OCI-LY7 (cell line): Measurements from ENCODE around the gene GREB1. TPM values are rescaled to one million over a fixed set of nuclear protein-coding genes. Genes with fewer than 3 reads are reported as not detected.

Experiments
- BruUV-seq: library from RNA; stranded (reverse); fragments of 400-500 nt; replicated peaks from 2 replicates; lab custom pipeline; 2021; lab: Mats Ljungman, UMichigan
- CTCF ChIA-PET: fragments of 300-600 bp; sonication (Branson Sonifier 250); formaldehyde crosslinking; loops from one replicate; lab custom pipeline; 2022; ENCODE audit warnings: antibody characterized with exemption; ENCODE audit not compliant: unreplicated experiment; lab: Charles Lee
- POLR2A ChIA-PET: fragments of 300-600 bp; sonication (Branson Sonifier 250); formaldehyde crosslinking; loops from one replicate; lab custom pipeline; 2022; ENCODE audit warnings: antibody characterized with exemption; lab: Charles Lee
- DNase-seq: peaks from one replicate; pipeline ENCODE4 v3.0.0-alpha.2; 2015; ENCODE audit warnings: low spot score
- H2AFZ ChIP-seq: fragments of 200-600 bp; sonication (generic), shearing (Covaris generic); 2 replicates; pipeline ENCODE4 v1.6.1; 2014; ENCODE audit warnings: mild to moderate bottlenecking, antibody characterized with exemption, low read length, moderate library complexity
- H3K27ac ChIP-seq: fragments of 200-600 bp; sonication (generic); 2 replicates; pipeline ENCODE4 v1.5.1; 2014; ENCODE audit warnings: mixed run types, low read depth, mild to moderate bottlenecking, moderate library complexity, low read length, inconsistent platforms; ENCODE audit not compliant: poor library complexity, severe bottlenecking
- H3K36me3 ChIP-seq: fragments of 200-600 bp; sonication (generic); 2 replicates; pipeline ENCODE4 v1.6.1; 2014; ENCODE audit warnings: mild to moderate bottlenecking, antibody characterized with exemption, low read length, moderate library complexity, mixed read lengths; ENCODE audit not compliant: insufficient read depth
- H3K4me1 ChIP-seq: fragments of 200-600 bp; sonication (generic); 2 replicates; pipeline ENCODE4 v1.5.1; 2014; ENCODE audit warnings: mild to moderate bottlenecking, low read length; ENCODE audit not compliant: insufficient read depth, poor library complexity, severe bottlenecking
- H3K4me2 ChIP-seq: fragments of 200-600 bp; sonication (generic); 2 replicates; pipeline ENCODE4 v1.6.1; 2014; ENCODE audit warnings: mild to moderate bottlenecking, low read length
- H3K4me3 ChIP-seq: fragments of 200-600 bp; sonication (generic); 2 replicates; pipeline ENCODE4 v1.5.1; 2014; ENCODE audit warnings: mild to moderate bottlenecking, low read depth, low read length; ENCODE audit not compliant: poor library complexity, severe bottlenecking
- H3K79me2 ChIP-seq: fragments of 200-600 bp; sonication (generic); 2 replicates; pipeline ENCODE4 v1.6.1; 2016; ENCODE audit warnings: low read depth, mild to moderate bottlenecking, low read length, moderate library complexity, mixed read lengths; ENCODE audit not compliant: insufficient read depth
- H3K9me2 ChIP-seq: fragments of 200-600 bp; sonication (generic); 2 replicates; pipeline ENCODE4 v1.6.1; 2016; ENCODE audit warnings: mild to moderate bottlenecking, low read length, mixed read lengths; ENCODE audit not compliant: insufficient read depth
- H3K9me3 ChIP-seq: fragments of 200-600 bp; sonication (generic); 2 replicates; pipeline ENCODE4 v1.6.1; 2014; ENCODE audit warnings: mild to moderate bottlenecking, mixed run types, low read length, mixed read lengths
- H4K20me1 ChIP-seq: fragments of 200-600 bp; sonication (generic); 2 replicates; pipeline ENCODE4 v1.6.1; 2014; ENCODE audit warnings: mild to moderate bottlenecking, antibody characterized with exemption, low read length, moderate library complexity, mixed read lengths; ENCODE audit not compliant: insufficient read depth
- EZH2phosphoT487 ChIP-seq: fragments of 200-600 bp; sonication (generic); IDR thresholded peaks from 2 replicates; pipeline ENCODE4 v1.6.1; 2018; ENCODE audit warnings: low read depth, borderline replicate concordance, mild to moderate bottlenecking, mixed run types, antibody characterized with exemption, low read length, moderate library complexity, mixed read lengths
- intact Hi-C: fragments of 100-400 bp; cut with micrococcal nuclease; formaldehyde crosslinking; loops from one replicate; pipeline ENCODE4 v1.10.0; 2022; ENCODE audit not compliant: unreplicated experiment
- total RNA-seq, 2 experiments: library from RNA; depleted of rRNA in 1 of 2; stranded (reverse); fragments of >200 nt in 1 of 2; shearing (Covaris generic) in 1 of 2; gene quantifications; 2 replicates each; pipeline ENCODE4 v1.2.3, GENCODE V29; 2014 to 2022
- TF ChIP-seq, protein P1 (sequence below): fragments of 200-600 bp; sonication (generic); conservative IDR thresholded peaks from 2 replicates; pipeline ENCODE4 v1.5.1; 2014; ENCODE audit warnings: mild to moderate bottlenecking, antibody characterized with exemption, low read length, moderate library complexity, mixed read lengths

Gene GREB1
- total RNA-seq, 2 experiments from 2014 or later, result 3.5 to 8.4 TPM

DNA sequence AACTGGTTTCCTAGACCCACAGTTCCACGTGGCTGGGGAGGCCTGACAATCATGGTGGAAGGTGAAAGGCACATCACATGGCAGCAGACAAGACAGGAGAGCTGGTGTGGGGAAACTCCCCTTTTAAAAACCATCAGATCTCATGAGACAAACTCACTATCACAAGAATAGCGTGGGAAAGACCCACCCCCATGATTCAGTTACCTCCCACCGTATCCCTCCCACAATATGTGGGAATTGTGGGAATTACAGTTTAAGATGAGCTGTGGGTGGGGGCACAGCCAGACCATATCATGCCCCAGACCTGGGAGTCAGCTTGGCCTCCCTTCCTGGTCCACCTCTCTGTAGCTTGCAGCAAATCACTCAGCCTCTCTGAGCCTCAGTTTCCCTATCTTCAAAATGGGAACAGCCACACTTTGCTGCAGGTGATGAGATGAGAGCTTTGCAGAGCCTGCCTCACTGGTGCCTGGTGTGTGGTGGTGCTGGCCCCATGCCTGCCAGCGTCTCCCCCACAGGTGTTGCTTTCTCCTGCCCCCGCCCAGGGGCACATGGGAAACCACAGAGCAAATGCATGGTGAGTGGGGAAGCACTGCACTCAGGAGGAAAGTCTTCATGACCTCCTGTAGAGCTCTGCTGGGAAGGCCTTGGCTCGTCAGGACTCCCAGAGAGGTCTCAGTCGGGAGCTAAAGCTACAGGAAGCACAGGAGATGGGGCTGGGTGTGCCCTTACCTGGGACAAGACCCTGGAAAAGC lies 31.1 kb downstream of the GREB1 start:
- CTCF ChIA-PET, result interaction anchor here (1.0 kb wide), 1 partner anchor 91 kb away, joined by 3 read pairs; no protein-coding TSS in a partner anchor
- no peak for TF ChIP-seq EZH2phosphoT487
- Histone ChIP-seq H3K36me3 (no peaks in the 10 kb centered on the region), H4K20me1 (no peaks in the 10 kb centered on the region), H3K4me2 (no peak overlapping the region), H3K4me1 (no peaks in the 10 kb centered on the region), H3K9me3 (no peaks in the 10 kb centered on the region), H3K4me3 (no peak overlapping the region), H3K79me2 (no peaks in the 10 kb centered on the region), H2AFZ (no peak overlapping the region), H3K27ac (no peak overlapping the region), H3K9me2 (no peaks in the 10 kb centered on the region)
- POLR2A ChIA-PET, result no interaction called here
- intact Hi-C loops, result no loop called here
- no TSS peak for BruUV-seq
- DNase-seq, result no peak

DNA sequence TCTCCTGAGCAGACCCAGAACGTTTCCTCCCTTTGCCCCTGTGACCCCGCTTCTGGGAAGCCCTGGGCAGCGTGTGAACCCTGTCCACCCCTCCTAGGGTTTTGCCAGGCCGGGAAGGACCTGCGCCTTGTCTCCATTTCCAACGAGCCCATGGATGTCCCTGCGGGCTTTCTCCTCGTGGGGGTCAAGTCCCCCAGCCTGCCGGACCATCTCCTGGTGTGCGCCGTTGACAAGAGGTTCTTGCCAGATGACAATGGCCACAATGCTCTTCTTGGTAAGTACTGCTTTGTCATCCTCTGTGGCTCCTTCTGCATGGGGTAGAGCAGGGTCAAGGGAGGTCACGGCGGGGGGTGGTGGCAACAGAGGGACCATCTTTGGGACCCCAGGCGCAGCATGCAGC lies 32.5 kb downstream of the GREB1 start:
- no peak overlapping the region for H3K4me2 ChIP-seq
- BruUV-seq, result no TSS peak
- intact Hi-C loops, result no loop called here
- DNase-seq, result no peak
- H3K9me3 ChIP-seq, result no peaks in the 10 kb centered on the region
- H4K20me1 ChIP-seq, result no peaks in the 10 kb centered on the region
- H3K27ac ChIP-seq, result no peak overlapping the region
- no peaks in the 10 kb centered on the region for H3K79me2 ChIP-seq
- H3K36me3 ChIP-seq, result no peaks in the 10 kb centered on the region
- no peaks in the 10 kb centered on the region for H3K4me1 ChIP-seq
- H3K9me2 ChIP-seq, result no peaks in the 10 kb centered on the region
- ChIA-PET POLR2A (no interaction called here), CTCF (no interaction called here)
- no peak overlapping the region for H3K4me3 ChIP-seq
- TF ChIP-seq, protein P1, sequence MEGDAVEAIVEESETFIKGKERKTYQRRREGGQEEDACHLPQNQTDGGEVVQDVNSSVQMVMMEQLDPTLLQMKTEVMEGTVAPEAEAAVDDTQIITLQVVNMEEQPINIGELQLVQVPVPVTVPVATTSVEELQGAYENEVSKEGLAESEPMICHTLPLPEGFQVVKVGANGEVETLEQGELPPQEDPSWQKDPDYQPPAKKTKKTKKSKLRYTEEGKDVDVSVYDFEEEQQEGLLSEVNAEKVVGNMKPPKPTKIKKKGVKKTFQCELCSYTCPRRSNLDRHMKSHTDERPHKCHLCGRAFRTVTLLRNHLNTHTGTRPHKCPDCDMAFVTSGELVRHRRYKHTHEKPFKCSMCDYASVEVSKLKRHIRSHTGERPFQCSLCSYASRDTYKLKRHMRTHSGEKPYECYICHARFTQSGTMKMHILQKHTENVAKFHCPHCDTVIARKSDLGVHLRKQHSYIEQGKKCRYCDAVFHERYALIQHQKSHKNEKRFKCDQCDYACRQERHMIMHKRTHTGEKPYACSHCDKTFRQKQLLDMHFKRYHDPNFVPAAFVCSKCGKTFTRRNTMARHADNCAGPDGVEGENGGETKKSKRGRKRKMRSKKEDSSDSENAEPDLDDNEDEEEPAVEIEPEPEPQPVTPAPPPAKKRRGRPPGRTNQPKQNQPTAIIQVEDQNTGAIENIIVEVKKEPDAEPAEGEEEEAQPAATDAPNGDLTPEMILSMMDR, result no peak
- no peak for TF ChIP-seq EZH2phosphoT487
- H2AFZ ChIP-seq, result no peak overlapping the region

DNA sequence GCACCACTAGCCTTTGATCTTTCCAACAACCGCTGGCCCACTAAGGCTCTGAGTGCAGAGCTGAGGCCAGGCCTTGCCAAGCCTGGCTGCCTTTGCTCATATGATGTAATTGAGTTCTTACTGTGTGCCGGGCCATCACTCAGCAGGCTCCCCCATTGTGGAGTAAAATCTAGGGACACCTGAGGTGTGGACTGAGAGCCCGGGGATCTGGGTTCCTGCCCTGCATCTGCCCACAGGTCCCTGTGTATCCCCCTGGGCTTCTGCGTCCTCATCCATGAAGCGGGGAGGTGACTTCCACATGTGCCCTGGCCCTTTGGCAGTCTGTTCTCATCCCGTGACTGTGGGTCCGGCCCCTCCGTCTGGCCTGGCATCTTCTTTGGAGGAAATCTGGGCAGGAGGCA lies 33.8 kb downstream of the GREB1 start:
- no peak overlapping the region for H2AFZ ChIP-seq
- H3K4me2 ChIP-seq, result no peak overlapping the region
- H3K9me2 ChIP-seq, result no peaks in the 10 kb centered on the region
- H3K36me3 ChIP-seq, result no peaks in the 10 kb centered on the region
- POLR2A ChIA-PET, result no interaction called here
- no peaks in the 10 kb centered on the region for H3K79me2 ChIP-seq
- no peak for TF ChIP-seq EZH2phosphoT487
- TF ChIP-seq, protein P1, result no peak
- CTCF ChIA-PET, result no interaction called here
- no TSS peak for BruUV-seq
- no peak overlapping the region for H3K27ac ChIP-seq
- no peak for DNase-seq
- H4K20me1 ChIP-seq, result no peaks in the 10 kb centered on the region
- H3K4me3 ChIP-seq, result no peak overlapping the region
- no peaks in the 10 kb centered on the region for H3K9me3 ChIP-seq
- intact Hi-C loops, result no loop called here
- H3K4me1 ChIP-seq, result no peaks in the 10 kb centered on the region
